Measurements from ENCODE around the gene NAMPT. TPM values are rescaled to one million over a fixed set of nuclear protein-coding genes. Genes with fewer than 3 reads are reported as not detected.

The NAMPT gene
- total and polyA plus RNA-seq, 9 of the 15 experiments (the other 6 are each of a cell fraction or from before 2014, with no cell fraction given) = 41.1 to 160 (median 106) TPM

DNA sequence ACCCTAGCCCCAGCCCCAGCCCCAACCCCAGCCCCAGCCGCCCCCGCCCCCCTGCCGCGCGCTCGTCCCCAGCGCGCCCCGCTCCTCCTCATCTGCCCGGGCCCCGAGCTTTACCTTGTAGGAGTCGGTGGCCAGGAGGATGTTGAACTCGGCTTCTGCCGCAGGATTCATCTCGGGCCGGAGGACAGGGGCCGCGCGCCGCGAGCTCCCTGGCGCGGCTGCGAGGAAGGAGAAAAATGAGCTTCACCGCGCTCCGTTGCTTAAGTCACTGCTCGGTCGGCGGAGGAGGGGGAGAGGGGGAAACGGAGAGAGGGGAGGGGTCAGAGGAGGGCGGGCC is at the start of gene NAMPT (continued):
- no peak for TF ChIP-seq SP2 (IDR thresholded peaks at IDR 0.05; ENCODE audit: extremely low read depth, low read depth, low read length, poor library complexity, severe bottlenecking)
- TF ChIP-seq, protein P1, sequence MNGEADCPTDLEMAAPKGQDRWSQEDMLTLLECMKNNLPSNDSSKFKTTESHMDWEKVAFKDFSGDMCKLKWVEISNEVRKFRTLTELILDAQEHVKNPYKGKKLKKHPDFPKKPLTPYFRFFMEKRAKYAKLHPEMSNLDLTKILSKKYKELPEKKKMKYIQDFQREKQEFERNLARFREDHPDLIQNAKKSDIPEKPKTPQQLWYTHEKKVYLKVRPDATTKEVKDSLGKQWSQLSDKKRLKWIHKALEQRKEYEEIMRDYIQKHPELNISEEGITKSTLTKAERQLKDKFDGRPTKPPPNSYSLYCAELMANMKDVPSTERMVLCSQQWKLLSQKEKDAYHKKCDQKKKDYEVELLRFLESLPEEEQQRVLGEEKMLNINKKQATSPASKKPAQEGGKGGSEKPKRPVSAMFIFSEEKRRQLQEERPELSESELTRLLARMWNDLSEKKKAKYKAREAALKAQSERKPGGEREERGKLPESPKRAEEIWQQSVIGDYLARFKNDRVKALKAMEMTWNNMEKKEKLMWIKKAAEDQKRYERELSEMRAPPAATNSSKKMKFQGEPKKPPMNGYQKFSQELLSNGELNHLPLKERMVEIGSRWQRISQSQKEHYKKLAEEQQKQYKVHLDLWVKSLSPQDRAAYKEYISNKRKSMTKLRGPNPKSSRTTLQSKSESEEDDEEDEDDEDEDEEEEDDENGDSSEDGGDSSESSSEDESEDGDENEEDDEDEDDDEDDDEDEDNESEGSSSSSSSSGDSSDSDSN (IDR thresholded peaks at IDR 0.05; ENCODE audit: borderline replicate concordance in 1 of 2, low read depth in 2 of 2, low read length in 2 of 2) = peak in 1 of 2 experiments; percentile 95; a peak in 1 of 4 replicates
- TF ChIP-seq MTF1 (CRISPR knock-in tag; IDR thresholded peaks at IDR 0.05; ENCODE audit: borderline replicate concordance) = no peak
- TF ChIP-seq ZBTB7A (IDR thresholded peaks at IDR 0.05; ENCODE audit: borderline replicate concordance, control insufficient read depth, low read depth, low read length) = no peak
- TF ChIP-seq, protein P2, sequence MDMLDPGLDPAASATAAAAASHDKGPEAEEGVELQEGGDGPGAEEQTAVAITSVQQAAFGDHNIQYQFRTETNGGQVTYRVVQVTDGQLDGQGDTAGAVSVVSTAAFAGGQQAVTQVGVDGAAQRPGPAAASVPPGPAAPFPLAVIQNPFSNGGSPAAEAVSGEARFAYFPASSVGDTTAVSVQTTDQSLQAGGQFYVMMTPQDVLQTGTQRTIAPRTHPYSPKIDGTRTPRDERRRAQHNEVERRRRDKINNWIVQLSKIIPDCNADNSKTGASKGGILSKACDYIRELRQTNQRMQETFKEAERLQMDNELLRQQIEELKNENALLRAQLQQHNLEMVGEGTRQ (CRISPR knock-in tag; IDR thresholded peaks at IDR 0.05) = no peak
- no peak for TF ChIP-seq ZNF165 (CRISPR knock-in tag; IDR thresholded peaks at IDR 0.05; ENCODE audit: borderline replicate concordance)
- TF ChIP-seq NR2F6 (CRISPR knock-in tag; IDR thresholded peaks at IDR 0.05) = no peak
- 0 out of 2 replicates have a peak, but pooled peaks have one; percentile 10 for TF ChIP-seq CHCHD3 (CRISPR knock-in tag; IDR thresholded peaks at IDR 0.05)
- TF ChIP-seq, protein P3, sequence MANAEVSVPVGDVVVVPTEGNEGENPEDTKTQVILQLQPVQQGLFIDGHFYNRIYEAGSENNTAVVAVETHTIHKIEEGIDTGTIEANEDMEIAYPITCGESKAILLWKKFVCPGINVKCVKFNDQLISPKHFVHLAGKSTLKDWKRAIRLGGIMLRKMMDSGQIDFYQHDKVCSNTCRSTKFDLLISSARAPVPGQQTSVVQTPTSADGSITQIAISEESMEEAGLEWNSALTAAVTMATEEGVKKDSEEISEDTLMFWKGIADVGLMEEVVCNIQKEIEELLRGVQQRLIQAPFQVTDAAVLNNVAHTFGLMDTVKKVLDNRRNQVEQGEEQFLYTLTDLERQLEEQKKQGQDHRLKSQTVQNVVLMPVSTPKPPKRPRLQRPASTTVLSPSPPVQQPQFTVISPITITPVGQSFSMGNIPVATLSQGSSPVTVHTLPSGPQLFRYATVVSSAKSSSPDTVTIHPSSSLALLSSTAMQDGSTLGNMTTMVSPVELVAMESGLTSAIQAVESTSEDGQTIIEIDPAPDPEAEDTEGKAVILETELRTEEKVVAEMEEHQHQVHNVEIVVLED (CRISPR knock-in tag; IDR thresholded peaks at IDR 0.05) = no peak
- TF ChIP-seq, protein P4, sequence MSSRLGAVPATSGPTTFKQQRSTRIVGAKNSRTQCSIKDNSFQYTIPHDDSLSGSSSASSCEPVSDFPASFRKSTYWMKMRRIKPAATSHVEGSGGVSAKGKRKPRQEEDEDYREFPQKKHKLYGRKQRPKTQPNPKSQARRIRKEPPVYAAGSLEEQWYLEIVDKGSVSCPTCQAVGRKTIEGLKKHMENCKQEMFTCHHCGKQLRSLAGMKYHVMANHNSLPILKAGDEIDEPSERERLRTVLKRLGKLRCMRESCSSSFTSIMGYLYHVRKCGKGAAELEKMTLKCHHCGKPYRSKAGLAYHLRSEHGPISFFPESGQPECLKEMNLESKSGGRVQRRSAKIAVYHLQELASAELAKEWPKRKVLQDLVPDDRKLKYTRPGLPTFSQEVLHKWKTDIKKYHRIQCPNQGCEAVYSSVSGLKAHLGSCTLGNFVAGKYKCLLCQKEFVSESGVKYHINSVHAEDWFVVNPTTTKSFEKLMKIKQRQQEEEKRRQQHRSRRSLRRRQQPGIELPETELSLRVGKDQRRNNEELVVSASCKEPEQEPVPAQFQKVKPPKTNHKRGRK (tag; IDR thresholded peaks at IDR 0.05) = no peak
- TF ChIP-seq, protein P5, sequence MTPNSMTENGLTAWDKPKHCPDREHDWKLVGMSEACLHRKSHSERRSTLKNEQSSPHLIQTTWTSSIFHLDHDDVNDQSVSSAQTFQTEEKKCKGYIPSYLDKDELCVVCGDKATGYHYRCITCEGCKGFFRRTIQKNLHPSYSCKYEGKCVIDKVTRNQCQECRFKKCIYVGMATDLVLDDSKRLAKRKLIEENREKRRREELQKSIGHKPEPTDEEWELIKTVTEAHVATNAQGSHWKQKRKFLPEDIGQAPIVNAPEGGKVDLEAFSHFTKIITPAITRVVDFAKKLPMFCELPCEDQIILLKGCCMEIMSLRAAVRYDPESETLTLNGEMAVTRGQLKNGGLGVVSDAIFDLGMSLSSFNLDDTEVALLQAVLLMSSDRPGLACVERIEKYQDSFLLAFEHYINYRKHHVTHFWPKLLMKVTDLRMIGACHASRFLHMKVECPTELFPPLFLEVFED (CRISPR knock-in tag; conservative IDR thresholded peaks at IDR 0.05) = peak; percentile 81; the same call in 1 of the 2 replicates
- TF ChIP-seq ZNF431 (CRISPR knock-in tag; IDR thresholded peaks at IDR 0.05) = no peak
- TF ChIP-seq BCOR (IDR thresholded peaks at IDR 0.05) = no peak; the same call in 1 of the 2 replicates
- no peak for TF ChIP-seq ZNF780A (CRISPR knock-in tag; IDR thresholded peaks at IDR 0.05)
- TF ChIP-seq ZFP1 (CRISPR knock-in tag; IDR thresholded peaks at IDR 0.05) = no peak
- TF ChIP-seq POLR2AphosphoS5 (IDR thresholded peaks at IDR 0.05; ENCODE audit: control insufficient read depth, insufficient read depth, low read depth, low read length) = peak; percentile 90

Data from K562 (cell line).